Esophagus muscularis mucosa (tissue), 3 donors: ENCODE results near the gene FBXW9.

Source experiments
- CTCF ChIP-seq, 3 experiments: fragments of 200-600 bp in 2 of 3; fragments of 450-650 bp in 1 of 3; sonication (generic) in 2 of 3; IDR thresholded peaks; one replicate each; pipeline ENCODE4 v1.5.1; 2017 to 2019; ENCODE audit warnings: antibody characterized with exemption in 3 of 3, mild to moderate bottlenecking in 2 of 3, moderate library complexity in 1 of 3
- POLR2A ChIP-seq: fragments of 450-650 bp; IDR thresholded peaks from one replicate; pipeline ENCODE4 v1.6.1; 2017; ENCODE audit warnings: antibody characterized with exemption, moderate library complexity, mild to moderate bottlenecking, low read depth

GRCh38 chr19:12701596-12702282 is 5.3 kb upstream of the FBXW9 start:
- TF ChIP-seq CTCF (IDR thresholded peaks at IDR 0.05), result no peak
- TF ChIP-seq POLR2A, result no peak
